Activated CD4-positive, alpha-beta memory T cell treated with anti-CD3 and anti-CD28 coated beads, Interleukin-2, amount 10 ng/mL, durations not matched to agents 7 days and 5 days (primary cell): Measurements from ENCODE around the gene BABAM2. TPM values are rescaled to one million over a fixed set of nuclear protein-coding genes. Genes with fewer than 3 reads are reported as not detected.

Experiments
- CTCF ChIA-PET: fragments of 350-600 bp; sonication (Branson Sonifier 250); formaldehyde crosslinking; loops from one replicate; lab custom pipeline; 2021; ENCODE audit warnings: antibody characterized with exemption, inconsistent platforms; lab: Charles Lee
- POLR2A ChIA-PET: fragments of 350-600 bp; sonication (Branson Sonifier 250); formaldehyde crosslinking; loops from one replicate; lab custom pipeline; 2021; ENCODE audit warnings: antibody characterized with exemption; lab: Charles Lee
- DNase-seq: peaks from one replicate; pipeline ENCODE4 v3.0.0-alpha.2; 2020
- H3K27ac Mint-ChIP-seq: one replicate; pipeline ENCODE4 v1.8.0; 2021; ENCODE audit warnings: mild to moderate bottlenecking, mixed read lengths
- H3K27me3 Mint-ChIP-seq: one replicate; pipeline ENCODE4 v1.8.0; 2021; ENCODE audit warnings: mixed read lengths
- H3K36me3 Mint-ChIP-seq: one replicate; pipeline ENCODE4 v1.8.0; 2021; ENCODE audit warnings: low read depth, mixed read lengths
- H3K4me1 Mint-ChIP-seq: one replicate; pipeline ENCODE4 v1.8.0; 2021; ENCODE audit warnings: mixed read lengths
- H3K4me3 Mint-ChIP-seq: one replicate; pipeline ENCODE4 v1.8.0; 2021; ENCODE audit warnings: mild to moderate bottlenecking, mixed read lengths
- H3K9me3 Mint-ChIP-seq: one replicate; pipeline ENCODE4 v1.8.0; 2021; ENCODE audit warnings: mixed read lengths
- total RNA-seq, 2 experiments: library from RNA; stranded (reverse); gene quantifications; one replicate each; pipeline ENCODE4 v1.2.3, GENCODE V29; 2021

Gene BABAM2
- total RNA-seq, 2 experiments from 2014 or later: 51.4 to 56.6 TPM

GRCh38 chr2:28209864-28210263, 319.3 kb downstream of the BABAM2 start:
- Mint-ChIP-seq H3K4me1 (no peaks in the 10 kb centered on the region), H3K4me3 (no peak overlapping the region), H3K36me3 (no peaks in the 10 kb centered on the region), H3K9me3 (no peaks in the 10 kb centered on the region), H3K27ac (no peak overlapping the region), H3K27me3 (no peaks in the 10 kb centered on the region)
- no peak for DNase-seq
- ChIA-PET CTCF (no interaction called here), POLR2A (no interaction called here)

DNA sequence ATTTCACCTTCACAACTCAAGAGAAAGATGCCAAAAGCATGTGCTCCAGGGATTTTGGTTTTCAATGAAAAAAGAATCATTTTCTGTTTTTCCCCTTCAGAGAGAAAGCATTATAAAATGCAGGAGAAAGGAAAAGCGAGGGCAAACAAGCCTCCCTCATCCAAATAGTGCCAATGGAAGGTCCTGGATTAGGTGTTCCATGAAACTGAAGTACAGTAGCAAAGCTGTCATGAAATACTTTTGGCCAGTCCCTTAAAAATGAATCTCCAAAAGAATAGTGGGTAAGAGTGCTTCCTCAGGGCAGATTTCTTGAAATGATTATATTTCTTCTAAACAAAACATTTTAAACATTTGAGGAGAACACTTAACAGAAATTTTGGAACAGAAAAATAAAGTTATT, 320.0 kb downstream of the BABAM2 start:
- Mint-ChIP-seq H3K4me1 (no peaks in the 10 kb centered on the region), H3K36me3 (no peaks in the 10 kb centered on the region), H3K4me3 (no peak overlapping the region), H3K27me3 (no peaks in the 10 kb centered on the region), H3K27ac (no peak overlapping the region), H3K9me3 (no peaks in the 10 kb centered on the region)
- no peak for DNase-seq
- CTCF ChIA-PET: no interaction called here
- POLR2A ChIA-PET: no interaction called here

DNA sequence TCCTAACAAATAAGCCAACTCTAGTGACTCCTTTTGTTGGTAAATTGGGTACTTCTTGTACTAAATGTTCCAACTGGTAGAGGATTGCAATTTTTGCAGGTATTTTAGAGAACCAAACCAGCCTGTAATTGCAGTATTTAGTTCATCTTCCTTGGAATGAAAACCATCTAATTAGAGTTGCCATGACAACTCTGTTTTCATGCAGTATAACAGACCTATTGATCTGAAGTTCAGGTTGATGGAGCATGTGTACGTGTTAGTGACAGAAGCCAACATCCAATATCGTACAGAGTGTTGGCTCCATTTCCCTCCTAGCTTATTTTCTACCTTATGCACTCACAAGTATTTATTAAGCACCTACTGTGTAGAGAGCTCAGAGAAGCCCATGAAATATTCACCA, 325.8 kb downstream of the BABAM2 start:
- Mint-ChIP-seq H3K9me3 (no peaks in the 10 kb centered on the region), H3K4me1 (peaks cover 3% of the 10 kb centered on the region), H3K27me3 (no peaks in the 10 kb centered on the region), H3K36me3 (no peaks in the 10 kb centered on the region), H3K27ac (no peak overlapping the region), H3K4me3 (no peak overlapping the region)
- ChIA-PET POLR2A (no interaction called here), CTCF (no interaction called here)
- no peak for DNase-seq

- no peaks in the 10 kb centered on the region for H3K27me3 Mint-ChIP-seq
- no peak overlapping the region for H3K4me3 Mint-ChIP-seq
- CTCF ChIA-PET: no interaction called here
- H3K4me1 Mint-ChIP-seq: peaks cover 3% of the 10 kb centered on the region
- POLR2A ChIA-PET: no interaction called here
- DNase-seq: no peak
- H3K9me3 Mint-ChIP-seq: no peaks in the 10 kb centered on the region
- no peaks in the 10 kb centered on the region for H3K36me3 Mint-ChIP-seq
- H3K27ac Mint-ChIP-seq: no peak overlapping the region
Measured at GRCh38 chr2:28217042-28217740, 326.7 kb downstream of the BABAM2 start.

- no peak for DNase-seq
- Mint-ChIP-seq H3K4me1 (peaks cover 3% of the 10 kb centered on the region), H3K4me3 (no peak overlapping the region), H3K27ac (no peak overlapping the region), H3K27me3 (no peaks in the 10 kb centered on the region), H3K9me3 (no peaks in the 10 kb centered on the region), H3K36me3 (no peaks in the 10 kb centered on the region)
- POLR2A ChIA-PET: interaction anchor here (1.0 kb wide), 1 partner anchor 51 kb away, joined by 4 read pairs; no protein-coding TSS in a partner anchor
- CTCF ChIA-PET: interaction anchor here (1.2 kb wide), 1 partner anchor 11 kb away, joined by 3 read pairs; no protein-coding TSS in a partner anchor
Measured at GRCh38 chr2:28219138-28219537, 328.6 kb downstream of the BABAM2 start.

DNA sequence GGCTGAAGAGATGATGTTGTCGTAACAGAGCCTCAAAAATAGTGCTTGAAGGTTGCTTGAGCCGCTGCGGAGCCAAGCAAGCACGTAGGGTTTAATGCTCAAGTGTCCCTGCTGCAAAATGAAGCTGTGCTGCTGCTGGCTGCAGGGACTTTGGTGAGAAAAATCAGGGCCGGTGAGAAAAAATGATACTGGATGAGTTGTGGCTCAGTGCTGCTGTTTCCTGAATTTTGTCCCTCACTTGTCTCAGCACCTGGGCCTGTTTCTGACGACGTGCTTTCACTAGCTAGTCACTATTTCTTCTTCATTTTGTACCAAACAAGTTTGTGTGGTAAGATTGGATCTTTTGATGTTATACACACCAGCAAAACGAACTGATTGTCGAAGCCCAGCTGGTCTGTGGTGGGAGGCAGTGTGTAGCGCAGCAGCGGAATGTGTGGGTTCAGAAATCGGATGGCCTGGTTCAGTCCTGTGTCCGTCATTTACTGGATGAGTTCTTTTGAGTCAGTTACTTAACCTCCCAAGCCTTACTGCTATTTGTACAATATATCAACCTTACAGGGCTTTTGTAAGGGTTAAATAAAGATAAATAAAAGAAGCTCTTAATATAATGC, 329.3 kb downstream of the BABAM2 start:
- no peaks in the 10 kb centered on the region for H3K36me3 Mint-ChIP-seq
- no peaks in the 10 kb centered on the region for H3K9me3 Mint-ChIP-seq
- CTCF ChIA-PET: interaction anchor here (0.9 to 1.2 kb wide), 2 partner anchors 10 to 181 kb away, joined by 3 read pairs; no protein-coding TSS in a partner anchor
- H3K4me3 Mint-ChIP-seq: no peak overlapping the region
- H3K4me1 Mint-ChIP-seq: peaks cover 3% of the 10 kb centered on the region
- no peak for DNase-seq
- H3K27me3 Mint-ChIP-seq: no peaks in the 10 kb centered on the region
- POLR2A ChIA-PET: no interaction called here
- no peak overlapping the region for H3K27ac Mint-ChIP-seq

DNA sequence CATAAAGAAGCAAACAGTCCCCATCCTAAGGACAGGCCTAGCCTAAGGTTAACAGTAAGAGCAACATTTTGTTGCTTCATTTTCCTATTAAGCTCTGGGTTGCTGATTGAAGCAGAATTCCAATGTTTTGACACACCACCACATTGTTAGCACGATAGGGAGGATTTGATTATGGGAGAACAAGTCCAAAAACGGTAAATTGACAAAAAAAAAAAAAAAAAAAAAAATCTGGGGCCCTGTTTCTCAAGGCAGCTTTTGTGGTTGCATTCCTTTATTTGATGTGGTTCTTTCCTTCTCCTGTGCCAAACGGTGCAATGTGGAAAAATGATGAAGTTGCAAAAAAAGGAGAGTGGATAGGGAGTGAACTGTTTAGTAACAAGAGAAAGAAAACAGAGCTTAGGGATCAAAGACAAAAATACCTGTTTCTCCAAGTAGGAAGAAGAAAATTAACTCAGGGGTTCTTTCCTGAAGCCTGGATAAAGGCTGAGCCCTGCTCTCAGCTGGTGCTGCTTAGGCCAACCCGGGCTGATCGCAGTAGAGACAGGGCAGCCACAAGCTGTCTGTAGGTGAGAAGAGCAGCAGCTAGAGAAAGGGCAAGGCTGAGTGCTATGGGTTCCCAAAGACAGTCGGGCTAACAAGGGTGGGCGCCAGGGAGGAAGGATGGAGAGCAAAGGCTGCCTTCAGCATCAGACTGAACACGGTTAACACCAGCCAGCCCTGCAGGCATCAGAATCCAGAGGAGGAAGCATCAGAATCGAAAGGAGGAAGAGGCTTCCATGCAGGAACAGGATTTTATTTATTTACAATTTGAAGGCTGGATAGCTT, 334.3 kb downstream of the BABAM2 start:
- CTCF ChIA-PET: interaction anchor here (1.5 kb wide), 1 partner anchor 27 kb away, joined by 3 read pairs; no protein-coding TSS in a partner anchor
- H3K4me1 Mint-ChIP-seq: peaks cover 8% of the 10 kb centered on the region

DNA sequence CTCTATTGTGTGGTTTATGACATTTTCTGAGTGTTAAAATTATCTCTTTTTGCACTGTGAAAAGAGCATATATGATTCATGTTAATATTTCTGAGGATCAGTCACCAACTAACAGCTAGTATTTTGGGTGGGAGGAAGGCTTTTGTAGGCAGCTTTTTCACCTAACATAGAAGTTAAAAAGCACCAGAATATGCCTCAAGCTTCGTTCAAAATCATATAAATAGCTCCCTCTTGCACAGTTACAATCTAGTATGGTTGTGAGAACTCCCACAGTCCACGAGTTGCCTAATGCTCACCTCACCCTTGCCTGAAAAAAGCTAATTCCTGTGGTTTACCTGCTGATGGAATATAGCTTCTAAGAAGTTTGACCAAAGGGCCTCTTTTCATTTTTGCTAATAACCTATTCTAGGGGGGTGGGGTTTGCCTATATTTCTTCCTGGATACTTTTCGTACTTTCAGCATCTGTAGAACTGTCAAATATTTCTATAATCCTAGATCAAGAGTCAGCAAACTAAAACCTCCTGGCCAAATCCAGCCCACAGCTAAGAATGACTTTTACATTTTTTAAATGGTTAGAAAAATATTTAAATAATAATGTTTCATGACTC, 335.0 kb downstream of the BABAM2 start:
- ChIA-PET POLR2A (interaction anchor here (1.1 kb wide), 1 partner anchor 14 kb away, joined by 3 read pairs; no protein-coding TSS in a partner anchor), CTCF (interaction anchor here (1.5 kb wide), 1 partner anchor 28 kb away, joined by 3 read pairs; no protein-coding TSS in a partner anchor)
- Mint-ChIP-seq H3K27me3 (no peaks in the 10 kb centered on the region), H3K4me3 (no peak overlapping the region), H3K9me3 (no peaks in the 10 kb centered on the region), H3K4me1 (peaks cover 8% of the 10 kb centered on the region), H3K27ac (no peak overlapping the region), H3K36me3 (peaks cover 4% of the 10 kb centered on the region)
- no peak for DNase-seq

More for the DNA sequence above, 334.3 kb downstream of the BABAM2 start:
- no peaks in the 10 kb centered on the region for H3K27me3 Mint-ChIP-seq
- H3K4me3 Mint-ChIP-seq: no peak overlapping the region
- H3K9me3 Mint-ChIP-seq: no peaks in the 10 kb centered on the region
- POLR2A ChIA-PET: interaction anchor here (0.6 to 1.1 kb wide), 2 partner anchors 15 to 329 kb away, joined by 3 read pairs; no protein-coding TSS in a partner anchor
- H3K27ac Mint-ChIP-seq: no peak overlapping the region
- H3K36me3 Mint-ChIP-seq: peaks cover 4% of the 10 kb centered on the region
- DNase-seq: no peak

DNA sequence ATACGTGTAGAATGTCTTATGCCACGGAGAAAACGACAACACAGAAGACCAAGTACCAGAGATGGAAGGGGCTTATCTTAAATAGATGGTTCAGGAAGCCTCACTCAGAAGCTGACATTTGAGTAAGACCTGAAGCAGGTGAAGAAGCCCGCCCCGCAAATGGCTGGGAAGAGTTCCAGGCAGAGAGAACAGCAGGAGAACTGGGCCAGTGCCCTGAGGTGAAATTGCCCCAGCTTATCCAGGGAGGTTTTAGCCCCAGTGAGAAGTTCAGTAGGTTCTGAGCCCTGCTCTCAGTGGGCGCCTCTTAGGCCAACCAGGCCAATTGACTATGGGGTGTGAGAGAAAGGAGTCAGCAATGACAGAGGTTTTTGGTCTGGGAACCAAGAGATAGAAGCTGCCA, 336.0 kb downstream of the BABAM2 start:
- H3K4me3 Mint-ChIP-seq: no peak overlapping the region
- H3K27me3 Mint-ChIP-seq: no peaks in the 10 kb centered on the region
- POLR2A ChIA-PET: no interaction called here
- CTCF ChIA-PET: no interaction called here
- peaks cover 8% of the 10 kb centered on the region for H3K4me1 Mint-ChIP-seq
- no peaks in the 10 kb centered on the region for H3K9me3 Mint-ChIP-seq
- peaks cover 4% of the 10 kb centered on the region for H3K36me3 Mint-ChIP-seq
- no peak overlapping the region for H3K27ac Mint-ChIP-seq
- no peak for DNase-seq

- no peaks in the 10 kb centered on the region for H3K27me3 Mint-ChIP-seq
- peaks cover 8% of the 10 kb centered on the region for H3K4me1 Mint-ChIP-seq
Measured at GRCh38 chr2:28227498-28227897, 337.0 kb downstream of the BABAM2 start.

DNA sequence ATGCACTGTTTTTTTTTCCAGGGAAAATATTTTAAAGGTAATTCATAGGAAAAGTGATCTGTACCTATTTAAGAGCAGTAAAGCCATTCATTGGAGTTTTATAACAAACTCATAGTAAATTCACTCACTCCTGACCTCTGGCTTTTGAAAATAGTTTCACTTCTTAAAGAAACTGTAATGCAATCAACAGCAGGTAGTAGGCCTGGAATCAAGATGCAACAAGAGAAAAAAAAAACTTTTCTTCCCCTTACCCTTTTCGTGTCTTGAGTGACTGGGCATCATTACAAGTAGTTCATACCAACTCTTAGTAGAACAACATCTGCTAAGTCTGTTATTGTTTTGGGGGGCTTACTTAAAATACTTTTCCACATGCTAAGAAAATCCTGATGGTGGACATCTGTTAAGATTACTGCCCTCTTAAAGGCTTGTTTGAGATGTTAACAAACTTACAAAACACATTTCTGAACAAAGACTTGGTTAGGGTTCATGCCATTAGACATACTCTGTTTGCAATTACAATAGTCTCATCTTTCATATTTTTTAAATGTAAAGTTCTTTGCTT, 338.0 kb downstream of the BABAM2 start:
- Mint-ChIP-seq H3K27me3 (no peaks in the 10 kb centered on the region), H3K27ac (no peak overlapping the region), H3K36me3 (peaks cover 12% of the 10 kb centered on the region), H3K4me1 (peaks cover 8% of the 10 kb centered on the region), H3K9me3 (no peaks in the 10 kb centered on the region), H3K4me3 (no peak overlapping the region)
- CTCF ChIA-PET: no interaction called here
- POLR2A ChIA-PET: no interaction called here
- DNase-seq: no peak

More at GRCh38 chr2:28227498-28227897, 337.0 kb downstream of the BABAM2 start:
- no peak for DNase-seq
- Mint-ChIP-seq H3K4me3 (no peak overlapping the region), H3K9me3 (no peaks in the 10 kb centered on the region), H3K27ac (no peak overlapping the region), H3K36me3 (peaks cover 8% of the 10 kb centered on the region)
- ChIA-PET POLR2A (no interaction called here), CTCF (no interaction called here)

GRCh38 chr2:28231110-28231631, 340.6 kb downstream of the BABAM2 start:
- peaks cover 12% of the 10 kb centered on the region for H3K36me3 Mint-ChIP-seq

More at GRCh38 chr2:28231110-28231631, 340.6 kb downstream of the BABAM2 start:
- H3K27me3 Mint-ChIP-seq: no peaks in the 10 kb centered on the region
- H3K4me3 Mint-ChIP-seq: no peak overlapping the region
- peaks cover 5% of the 10 kb centered on the region for H3K4me1 Mint-ChIP-seq
- DNase-seq: no peak
- CTCF ChIA-PET: no interaction called here
- POLR2A ChIA-PET: no interaction called here
- no peaks in the 10 kb centered on the region for H3K9me3 Mint-ChIP-seq
- no peak overlapping the region for H3K27ac Mint-ChIP-seq
